Colonic mucosa (tissue), 4 donors: Measurements from ENCODE around the gene XRCC3. TPM values are rescaled to one million over a fixed set of nuclear protein-coding genes. Genes with fewer than 3 reads are reported as not detected.

Experiments
- DNase-seq: peaks from one replicate; pipeline ENCODE4 v3.0.0-alpha.2; 2020
- H3K27ac ChIP-seq: fragments of 200-600 bp; one replicate; pipeline ENCODE4 v1.8.0; 2021
- H3K27me3 ChIP-seq: fragments of 200-600 bp; one replicate; pipeline ENCODE4 v1.8.0; 2021
- H3K36me3 ChIP-seq: fragments of 200-600 bp; one replicate; pipeline ENCODE4 v1.8.0; 2021
- H3K4me1 ChIP-seq: fragments of 200-600 bp; one replicate; pipeline ENCODE4 v1.8.0; 2021; ENCODE audit warnings: mild to moderate bottlenecking
- H3K4me3 ChIP-seq: fragments of 200-600 bp; one replicate; pipeline ENCODE4 v1.8.0; 2021
- H3K9ac ChIP-seq, 2 donors: one replicate each; pipeline ENCODE4 v1.7.0; 2013; ENCODE audit warnings: control low read depth in 2 of 2, low read depth in 2 of 2, low read length in 2 of 2
- H3K9me3 ChIP-seq: fragments of 200-600 bp; one replicate; pipeline ENCODE4 v1.8.0; 2021
- CTCF ChIP-seq: fragments of 200-600 bp; IDR thresholded peaks from one replicate; pipeline ENCODE4 v1.8.0; 2022; ENCODE audit warnings: antibody characterized with exemption, mild to moderate bottlenecking
- intact Hi-C: fragments of 100-400 bp; cut with DNase I; formaldehyde crosslinking; loops from one replicate; pipeline ENCODE4 v1.14.1; 2022
- total RNA-seq, 2 donors: library from RNA; stranded (reverse); fragmentation: NEBNext Ultra II Directional in 1 of 2; extraction: Animal tissue kit (Norgen Biotek cat#: 25700) in 1 of 2; gene quantifications; one replicate each; pipeline ENCODE4 v1.2.1, GENCODE V29; 2021
- donor health status: healthy.
- donor health status: DM: no; HTN: no; CAD: no.
- donor health status: DM: no; HTN: no; CAD: no.

The XRCC3 gene
- total RNA-seq, 2 donors from 2014 or later = 8.3 to 70.0 TPM

- H3K27ac ChIP-seq = no peak overlapping the region
- H3K27me3 ChIP-seq = no peaks in the 10 kb centered on the region
- no peak for TF ChIP-seq CTCF
- no peak overlapping the region for H3K9ac ChIP-seq
- no peak for DNase-seq
- H3K4me1 ChIP-seq = peaks cover 7% of the 10 kb centered on the region
- no peak overlapping the region for H3K4me3 ChIP-seq
- H3K36me3 ChIP-seq = no peaks in the 10 kb centered on the region
- no peaks in the 10 kb centered on the region for H3K9me3 ChIP-seq
- intact Hi-C loops = no loop called here
Observed at GRCh38 chr14:103721334-103722120, 6.3 kb upstream of the XRCC3 start.

GRCh38 chr14:103719751-103720150 lies 4.5 kb upstream of the XRCC3 start:
- no peak overlapping the region for H3K4me3 ChIP-seq
- H3K9me3 ChIP-seq = no peaks in the 10 kb centered on the region
- intact Hi-C loops = no loop called here
- H3K27ac ChIP-seq = no peak overlapping the region
- no peak for TF ChIP-seq CTCF
- DNase-seq = no peak
- H3K4me1 ChIP-seq = peaks cover 7% of the 10 kb centered on the region
- no peak overlapping the region for H3K9ac ChIP-seq
- no peaks in the 10 kb centered on the region for H3K27me3 ChIP-seq
- H3K36me3 ChIP-seq = no peaks in the 10 kb centered on the region

GRCh38 chr14:103718572-103718971 lies 3.3 kb upstream of the XRCC3 start:
- no peak for TF ChIP-seq CTCF
- Histone ChIP-seq H3K4me1 (peaks cover 13% of the 10 kb centered on the region), H3K27ac (no peak overlapping the region), H3K27me3 (no peaks in the 10 kb centered on the region), H3K36me3 (no peaks in the 10 kb centered on the region), H3K9ac (no peak overlapping the region), H3K4me3 (no peak overlapping the region), H3K9me3 (no peaks in the 10 kb centered on the region)
- intact Hi-C loops = no loop called here
- no peak for DNase-seq

- no peak for DNase-seq
- Histone ChIP-seq H3K4me1 (peaks cover 6% of the 10 kb centered on the region), H3K9ac (peak overlapping the region; percentile 76 to 79), H3K4me3 (peak overlapping the region; percentile 88), H3K27ac (no peak overlapping the region), H3K9me3 (no peaks in the 10 kb centered on the region), H3K36me3 (no peaks in the 10 kb centered on the region), H3K27me3 (no peaks in the 10 kb centered on the region)
- no peak for TF ChIP-seq CTCF
- intact Hi-C loops = no loop called here
Observed at GRCh38 chr14:103716899-103717411, 1.7 kb upstream of the XRCC3 start.

GRCh38 chr14:103716091-103716801 lies 995 bp upstream of the XRCC3 start:
- no peak for TF ChIP-seq CTCF
- Histone ChIP-seq H3K27ac (peak overlapping the region; percentile 73), H3K9me3 (no peaks in the 10 kb centered on the region), H3K36me3 (no peaks in the 10 kb centered on the region), H3K27me3 (no peaks in the 10 kb centered on the region), H3K9ac (peak overlapping the region; percentile 76 to 79), H3K4me1 (peaks cover 11% of the 10 kb centered on the region), H3K4me3 (peak overlapping the region; percentile 88)
- peak; percentile 59 for DNase-seq
- intact Hi-C loops = no loop called here
